DOHH2 (cell line): ENCODE data around the gene CFAP119.

Experiments used
- H3F3A ChIP-seq: fragments of 200-600 bp; sonication (generic), shearing (Covaris generic); 2 replicates; pipeline ENCODE4 v1.6.0; 2016; ENCODE audit warnings: antibody characterized with exemption, mild to moderate bottlenecking; ENCODE audit not compliant: control insufficient read depth, insufficient read depth
- H3K27ac ChIP-seq: fragments of 200-600 bp; sonication (generic); 2 replicates; pipeline ENCODE4 v1.5.1; 2014; ENCODE audit warnings: low read depth, mild to moderate bottlenecking, low read length, moderate library complexity
- H3K27me3 ChIP-seq: fragments of 200-600 bp; sonication (generic); 2 replicates; pipeline ENCODE4 v1.6.1; 2014; ENCODE audit warnings: mild to moderate bottlenecking, low read length, mixed read lengths; ENCODE audit not compliant: control insufficient read depth
- H3K36me3 ChIP-seq: fragments of 200-600 bp; sonication (generic); 2 replicates; pipeline ENCODE4 v1.6.1; 2014; ENCODE audit warnings: mild to moderate bottlenecking, low read length, moderate library complexity, mixed read lengths; ENCODE audit not compliant: control insufficient read depth
- H3K4me1 ChIP-seq: fragments of 200-600 bp; sonication (generic); 2 replicates; pipeline ENCODE4 v1.6.1; 2014; ENCODE audit warnings: mild to moderate bottlenecking, low read length, mixed read lengths; ENCODE audit not compliant: control insufficient read depth
- H3K4me2 ChIP-seq: fragments of 200-600 bp; sonication (generic); 2 replicates; pipeline ENCODE4 v1.6.0; 2014; ENCODE audit warnings: mild to moderate bottlenecking, low read length, moderate library complexity
- H3K4me3 ChIP-seq: fragments of 200-600 bp; sonication (generic); 2 replicates; pipeline ENCODE4 v1.5.1; 2014; ENCODE audit warnings: mild to moderate bottlenecking, low read length, mixed read lengths
- H3K79me2 ChIP-seq: fragments of 200-600 bp; sonication (generic); 2 replicates; pipeline ENCODE4 v1.6.1; 2014; ENCODE audit warnings: mild to moderate bottlenecking, low read length, mixed read lengths; ENCODE audit not compliant: control insufficient read depth
- H3K9me2 ChIP-seq: fragments of 200-600 bp; sonication (generic); replicated peaks from 2 replicates; pipeline ENCODE4 v1.6.1; 2014; ENCODE audit warnings: mild to moderate bottlenecking, low read length, mixed read lengths; ENCODE audit not compliant: control insufficient read depth
- H3K9me3 ChIP-seq: fragments of 200-600 bp; sonication (generic); 2 replicates; pipeline ENCODE4 v1.6.1; 2014; ENCODE audit warnings: antibody characterized with exemption, low read length, mixed read lengths; ENCODE audit not compliant: control insufficient read depth, insufficient read depth
- H4K20me1 ChIP-seq: fragments of 200-600 bp; sonication (generic); 2 replicates; pipeline ENCODE4 v1.6.0; 2014; ENCODE audit warnings: low read depth, mild to moderate bottlenecking, antibody characterized with exemption, low read length, moderate library complexity; ENCODE audit not compliant: control insufficient read depth, insufficient read depth
- EZH2phosphoT487 ChIP-seq: fragments of 200-600 bp; sonication (generic); IDR thresholded peaks from 2 replicates; pipeline ENCODE4 v1.6.1; 2017; ENCODE audit warnings: borderline replicate concordance, mild to moderate bottlenecking, antibody characterized with exemption, low read length, moderate library complexity, mixed read lengths
- TF ChIP-seq, protein P1 (sequence below): fragments of 200-600 bp; sonication (generic); IDR thresholded peaks from one replicate; pipeline ENCODE4 v1.5.1; 2014; ENCODE audit warnings: antibody characterized with exemption, mild to moderate bottlenecking, low read depth, low read length; ENCODE audit not compliant: poor library complexity, severe bottlenecking

CFAP119 gene

DNA sequence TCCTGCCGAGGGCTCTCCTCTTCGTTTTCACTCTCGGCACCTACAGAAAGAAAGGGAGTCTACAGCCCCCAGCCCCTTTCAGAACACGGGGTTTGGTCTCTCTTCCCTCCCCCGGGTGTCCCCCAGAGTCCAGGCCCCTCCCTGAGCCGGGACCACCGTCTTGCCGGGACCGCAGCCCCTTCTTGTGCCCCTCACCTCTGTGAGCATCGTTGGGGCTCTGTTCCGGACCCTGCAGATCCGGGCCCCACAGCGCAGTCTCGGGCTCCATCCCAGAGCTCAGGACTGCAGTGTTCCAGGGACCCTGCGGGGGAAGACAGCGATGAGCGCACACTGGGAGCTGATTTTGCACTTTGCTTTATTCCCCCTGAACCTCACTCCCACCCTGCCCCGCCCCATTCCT, 22.4 kb upstream of the CFAP119 start:
- H3F3A ChIP-seq, result no peaks in the 10 kb centered on the region
- H3K4me1 ChIP-seq, result peaks cover 19% of the 10 kb centered on the region
- no peaks in the 10 kb centered on the region for H4K20me1 ChIP-seq
- H3K4me3 ChIP-seq, result no peak overlapping the region
- no peaks in the 10 kb centered on the region for H3K9me2 ChIP-seq
- H3K27me3 ChIP-seq, result no peaks in the 10 kb centered on the region
- peaks cover 14% of the 10 kb centered on the region for H3K36me3 ChIP-seq
- H3K79me2 ChIP-seq, result peaks cover 21% of the 10 kb centered on the region
- no peak overlapping the region for H3K4me2 ChIP-seq
- TF ChIP-seq EZH2phosphoT487, result no peak
- TF ChIP-seq, protein P1, sequence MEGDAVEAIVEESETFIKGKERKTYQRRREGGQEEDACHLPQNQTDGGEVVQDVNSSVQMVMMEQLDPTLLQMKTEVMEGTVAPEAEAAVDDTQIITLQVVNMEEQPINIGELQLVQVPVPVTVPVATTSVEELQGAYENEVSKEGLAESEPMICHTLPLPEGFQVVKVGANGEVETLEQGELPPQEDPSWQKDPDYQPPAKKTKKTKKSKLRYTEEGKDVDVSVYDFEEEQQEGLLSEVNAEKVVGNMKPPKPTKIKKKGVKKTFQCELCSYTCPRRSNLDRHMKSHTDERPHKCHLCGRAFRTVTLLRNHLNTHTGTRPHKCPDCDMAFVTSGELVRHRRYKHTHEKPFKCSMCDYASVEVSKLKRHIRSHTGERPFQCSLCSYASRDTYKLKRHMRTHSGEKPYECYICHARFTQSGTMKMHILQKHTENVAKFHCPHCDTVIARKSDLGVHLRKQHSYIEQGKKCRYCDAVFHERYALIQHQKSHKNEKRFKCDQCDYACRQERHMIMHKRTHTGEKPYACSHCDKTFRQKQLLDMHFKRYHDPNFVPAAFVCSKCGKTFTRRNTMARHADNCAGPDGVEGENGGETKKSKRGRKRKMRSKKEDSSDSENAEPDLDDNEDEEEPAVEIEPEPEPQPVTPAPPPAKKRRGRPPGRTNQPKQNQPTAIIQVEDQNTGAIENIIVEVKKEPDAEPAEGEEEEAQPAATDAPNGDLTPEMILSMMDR, result no peak
- no peak overlapping the region for H3K27ac ChIP-seq
- no peaks in the 10 kb centered on the region for H3K9me3 ChIP-seq

GRCh38 chr16:30783280-30784109, 21.6 kb upstream of the CFAP119 start:
- Histone ChIP-seq H3K79me2 (peaks cover 21% of the 10 kb centered on the region), H3K9me2 (no peaks in the 10 kb centered on the region), H3K36me3 (peaks cover 14% of the 10 kb centered on the region), H4K20me1 (no peaks in the 10 kb centered on the region), H3F3A (no peaks in the 10 kb centered on the region), H3K4me3 (no peak overlapping the region), H3K4me1 (peaks cover 19% of the 10 kb centered on the region), H3K4me2 (no peak overlapping the region), H3K9me3 (no peaks in the 10 kb centered on the region), H3K27me3 (no peaks in the 10 kb centered on the region), H3K27ac (no peak overlapping the region)
- TF ChIP-seq EZH2phosphoT487, result no peak
- TF ChIP-seq, protein P1, result no peak

GRCh38 chr16:30782486-30783279, 20.8 kb upstream of the CFAP119 start:
- H3K9me2 ChIP-seq, result no peaks in the 10 kb centered on the region
- H4K20me1 ChIP-seq, result no peaks in the 10 kb centered on the region
- no peaks in the 10 kb centered on the region for H3K9me3 ChIP-seq
- no peak overlapping the region for H3K27ac ChIP-seq
- TF ChIP-seq, protein P1, result no peak
- TF ChIP-seq EZH2phosphoT487, result no peak
- H3K4me1 ChIP-seq, result peaks cover 16% of the 10 kb centered on the region
- H3K36me3 ChIP-seq, result peaks cover 15% of the 10 kb centered on the region
- peaks cover 21% of the 10 kb centered on the region for H3K79me2 ChIP-seq
- no peaks in the 10 kb centered on the region for H3F3A ChIP-seq
- no peak overlapping the region for H3K4me2 ChIP-seq
- H3K4me3 ChIP-seq, result no peak overlapping the region
- H3K27me3 ChIP-seq, result no peaks in the 10 kb centered on the region
